Neural cell (in vitro differentiated cells): ENCODE measurements around the gene ASMTL.

Source experiments
- CTCF ChIP-seq: fragments of 450-650 bp; IDR thresholded peaks from 2 replicates; pipeline ENCODE4 v1.5.1; 2014; ENCODE audit warnings: antibody characterized with exemption, mild to moderate bottlenecking, moderate library complexity; ENCODE audit not compliant: poor library complexity, severe bottlenecking
- EP300 ChIP-seq: fragments of 450-650 bp; conservative IDR thresholded peaks from 2 replicates; pipeline ENCODE4 v1.6.1; 2014; ENCODE audit warnings: antibody characterized with exemption, mild to moderate bottlenecking, moderate library complexity; ENCODE audit not compliant: poor library complexity, severe bottlenecking
- EZH2 ChIP-seq: fragments of 200-600, 300-800 bp; shearing (Covaris generic), sonication (generic); IDR thresholded peaks from 2 replicates; pipeline ENCODE4 v1.6.1; 2014; ENCODE audit warnings: antibody characterized with exemption, low read length, borderline replicate concordance, mild to moderate bottlenecking; ENCODE audit not compliant: insufficient read depth, poor library complexity, severe bottlenecking
- MXI1 ChIP-seq: fragments of 450-650 bp; conservative IDR thresholded peaks from 2 replicates; pipeline ENCODE4 v1.6.1; 2014; ENCODE audit warnings: antibody characterized with exemption, mild to moderate bottlenecking; ENCODE audit not compliant: poor library complexity, severe bottlenecking
- POLR2AphosphoS5 ChIP-seq: IDR thresholded peaks from 2 replicates; pipeline ENCODE4 v1.6.1; 2012
- RAD21 ChIP-seq: fragments of 450-650 bp; conservative IDR thresholded peaks from 2 replicates; pipeline ENCODE4 v1.6.1; 2014; ENCODE audit warnings: antibody characterized with exemption, mild to moderate bottlenecking, moderate library complexity
- SMC3 ChIP-seq: fragments of 450-650 bp; conservative IDR thresholded peaks from 2 replicates; pipeline ENCODE4 v1.6.1; 2014; ENCODE audit warnings: antibody characterized with exemption, mild to moderate bottlenecking, moderate library complexity; ENCODE audit not compliant: poor library complexity
- TAF1 ChIP-seq: IDR thresholded peaks from 2 replicates; pipeline ENCODE4 v1.6.1; 2012; ENCODE audit warnings: low read depth

- TF ChIP-seq CTCF (no peak), POLR2AphosphoS5 (no peak), TAF1 (no peak), EP300 (no peak), EZH2 (no peak), SMC3 (no peak), RAD21 (no peak), MXI1 (no peak)
Measured at GRCh38 chrX:1488745-1489144, 36.0 kb upstream of the ASMTL start.
